Lower leg skin (tissue), 3 donors: ENCODE measurements around the gene STK24.
"Not testable (repeated sequence)": the region's sequence is repeated elsewhere in the genome, so short reads cannot be mapped to it uniquely, and the experiment has no call there.

ENCODE experiments used
- CTCF ChIP-seq, 3 donors: fragments of 450-650 bp; IDR thresholded peaks; one replicate each; pipeline ENCODE4 v1.5.1; 2016; ENCODE audit warnings: antibody characterized with exemption in 3 of 3, mild to moderate bottlenecking in 3 of 3, moderate library complexity in 2 of 3
- POLR2A ChIP-seq, 2 donors: fragments of 450-650 bp; IDR thresholded peaks; one replicate each; pipeline ENCODE4 v1.6.1; 2016 to 2017; ENCODE audit warnings: antibody characterized with exemption in 2 of 2, mild to moderate bottlenecking in 1 of 2, moderate library complexity in 1 of 2

- not testable (repeated sequence) for TF ChIP-seq CTCF, POLR2A (IDR thresholded peaks at IDR 0.05)
Measured at GRCh38 chr13:98569494-98570367, 7.2 kb downstream of the STK24 start.
